PC-3 (cell line): ENCODE data around the gene NADK2. TPM values are rescaled to one million over a fixed set of nuclear protein-coding genes. Genes with fewer than 3 reads are reported as not detected.

Experiments
- ATAC-seq: fragments of 200-7000 bp; cut with Tn5 transposase; 2 replicates; pipeline ENCODE4 v1.9.1; 2020; ENCODE audit warnings: mild to moderate bottlenecking, moderate library complexity
- BruUV-seq: library from RNA; stranded (reverse); fragments of 400-500 nt; replicated peaks from 2 replicates; lab custom pipeline; 2021; lab: Mats Ljungman, UMichigan
- CTCF ChIA-PET: fragments of 300-600 bp; sonication (Branson Sonifier 250); formaldehyde crosslinking; loops from one replicate; lab custom pipeline; 2022; ENCODE audit warnings: antibody characterized with exemption; lab: Charles Lee
- POLR2A ChIA-PET: fragments of 300-600 bp; sonication (Branson Sonifier 250); formaldehyde crosslinking; loops from one replicate; lab custom pipeline; 2022; ENCODE audit warnings: antibody characterized with exemption; ENCODE audit not compliant: unreplicated experiment; lab: Charles Lee
- DNase-seq: peaks from one replicate; pipeline ENCODE4 v3.0.0-alpha.2; 2015
- H2AFZ ChIP-seq: fragments of 300-600 bp; sonication (generic); 2 replicates; pipeline ENCODE4 v1.6.0; 2016; ENCODE audit warnings: antibody characterized with exemption, low read length
- H3F3A ChIP-seq: fragments of 300-600 bp; sonication (generic); one replicate; pipeline ENCODE4 v1.6.0; 2017; ENCODE audit warnings: antibody characterized with exemption, low read length, control low read depth, mild to moderate bottlenecking; ENCODE audit not compliant: unreplicated experiment
- H3K27ac ChIP-seq: fragments of 300-600 bp; sonication (generic); 2 replicates; pipeline ENCODE4 v1.5.1; 2016; ENCODE audit warnings: mild to moderate bottlenecking, low read length
- H3K27me3 ChIP-seq: fragments of 300-600 bp; sonication (generic); 2 replicates; pipeline ENCODE4 v1.6.1; 2016; ENCODE audit warnings: low read length, mixed read lengths
- H3K36me3 ChIP-seq: fragments of 300-600 bp; sonication (generic); 2 replicates; pipeline ENCODE4 v1.6.1; 2016; ENCODE audit warnings: low read depth, mixed run types, low read length, mixed read lengths
- H3K4me1 ChIP-seq: fragments of 300-600 bp; sonication (generic); 2 replicates; pipeline ENCODE4 v1.5.1; 2016; ENCODE audit warnings: low read length; ENCODE audit not compliant: insufficient read depth
- H3K4me2 ChIP-seq: fragments of 300-600 bp; sonication (generic); 2 replicates; pipeline ENCODE4 v1.6.0; 2016; ENCODE audit warnings: low read length
- H3K4me3 ChIP-seq: fragments of 300-600 bp; sonication (generic); 2 replicates; pipeline ENCODE4 v1.5.1; 2016; ENCODE audit warnings: mild to moderate bottlenecking, low read length, mixed read lengths
- H3K79me2 ChIP-seq: fragments of 300-600 bp; sonication (generic); 2 replicates; pipeline ENCODE4 v1.6.1; 2017; ENCODE audit warnings: low read length, mixed read lengths
- H3K9ac ChIP-seq: fragments of 300-600 bp; sonication (generic); 2 replicates; pipeline ENCODE4 v1.6.0; 2016; ENCODE audit warnings: mild to moderate bottlenecking, low read length
- H3K9me2 ChIP-seq: fragments of 300-600 bp; sonication (generic); replicated peaks from 2 replicates; pipeline ENCODE4 v1.6.1; 2016; ENCODE audit warnings: mixed run types, low read length, mixed read lengths
- H3K9me3 ChIP-seq: fragments of 300-600 bp; sonication (generic); 2 replicates; pipeline ENCODE4 v1.6.1; 2016; ENCODE audit warnings: low read length, mixed read lengths
- H4K20me1 ChIP-seq: fragments of 300-600 bp; sonication (generic); 2 replicates; pipeline ENCODE4 v1.6.1; 2016; ENCODE audit warnings: low read length, mixed read lengths
- CTCF ChIP-seq: fragments of 300-600 bp; sonication (generic); conservative IDR thresholded peaks from 2 replicates; pipeline ENCODE4 v1.5.1; 2017; ENCODE audit warnings: antibody characterized with exemption, low read depth, mild to moderate bottlenecking, low read length
- EZH2 ChIP-seq: fragments of 300-600 bp; sonication (generic); IDR thresholded peaks from one replicate; pipeline ENCODE4 v1.6.1; 2017; ENCODE audit warnings: antibody characterized with exemption, mild to moderate bottlenecking, low read length; ENCODE audit not compliant: unreplicated experiment
- EZH2phosphoT487 ChIP-seq: fragments of 300-600 bp; sonication (generic); IDR thresholded peaks from 2 replicates; pipeline ENCODE4 v1.6.1; 2018; ENCODE audit warnings: mild to moderate bottlenecking, antibody characterized with exemption, low read length, borderline replicate concordance
- intact Hi-C: fragments of 100-400 bp; cut with micrococcal nuclease; formaldehyde crosslinking; loops from 2 replicates; pipeline ENCODE4 v1.9.0; 2023
- total RNA-seq: library from RNA; depleted of rRNA; stranded (reverse); fragments of >200 nt; gene quantifications from 2 replicates; pipeline ENCODE4 v1.2.3, GENCODE V29; 2014

The NADK2 gene
- total RNA-seq, 1 experiment from 2014 or later = 17.7 TPM

GRCh38 chr5:36281626-36282025 lies 39.9 kb upstream of the NADK2 start:
- H3F3A ChIP-seq = no peaks in the 10 kb centered on the region
- H3K4me3 ChIP-seq = no peak overlapping the region
- no peaks in the 10 kb centered on the region for H4K20me1 ChIP-seq
- H3K79me2 ChIP-seq = no peaks in the 10 kb centered on the region
- TF ChIP-seq CTCF = no peak
- TF ChIP-seq EZH2phosphoT487 = no peak
- no peak for TF ChIP-seq EZH2
- H3K27me3 ChIP-seq = no peaks in the 10 kb centered on the region; the same call in 1 of the 2 replicates
- no peaks in the 10 kb centered on the region for H3K36me3 ChIP-seq
- no peak overlapping the region for H3K9ac ChIP-seq
- no peaks in the 10 kb centered on the region for H3K4me1 ChIP-seq
- H3K27ac ChIP-seq = no peak overlapping the region
- ATAC-seq (no peak), DNase-seq (no peak)
- H3K4me2 ChIP-seq = no peak overlapping the region
- no peak overlapping the region for H2AFZ ChIP-seq
- H3K9me3 ChIP-seq = no peaks in the 10 kb centered on the region
- POLR2A ChIA-PET = no interaction called here
- H3K9me2 ChIP-seq = no peaks in the 10 kb centered on the region
- CTCF ChIA-PET = no interaction called here
- intact Hi-C loops = no loop called here
- no TSS peak for BruUV-seq

GRCh38 chr5:36279054-36279698 lies 37.5 kb upstream of the NADK2 start:
- ATAC-seq = no peak
- intact Hi-C loops = no loop called here
- no peak overlapping the region for H2AFZ ChIP-seq
- CTCF ChIA-PET = no interaction called here
- H3K4me3 ChIP-seq = no peak overlapping the region
- H3K9ac ChIP-seq = no peak overlapping the region
- no TSS peak for BruUV-seq
- no peaks in the 10 kb centered on the region for H3K27me3 ChIP-seq
- H3K79me2 ChIP-seq = no peaks in the 10 kb centered on the region
- H3F3A ChIP-seq = no peaks in the 10 kb centered on the region
- no peak overlapping the region for H3K4me2 ChIP-seq
- no peaks in the 10 kb centered on the region for H3K4me1 ChIP-seq
- peak; percentile 21 for DNase-seq
- H3K9me2 ChIP-seq = no peaks in the 10 kb centered on the region
- H3K27ac ChIP-seq = no peak overlapping the region
- TF ChIP-seq CTCF (no peak), EZH2phosphoT487 (no peak), EZH2 (no peak)
- H3K9me3 ChIP-seq = no peaks in the 10 kb centered on the region
- H3K36me3 ChIP-seq = no peaks in the 10 kb centered on the region
- POLR2A ChIA-PET = no interaction called here
- no peaks in the 10 kb centered on the region for H4K20me1 ChIP-seq

GRCh38 chr5:36277521-36278176 lies 35.9 kb upstream of the NADK2 start:
- H2AFZ ChIP-seq = no peak overlapping the region
- H3K4me1 ChIP-seq = no peaks in the 10 kb centered on the region
- DNase-seq (no peak), ATAC-seq (no peak)
- no peaks in the 10 kb centered on the region for H4K20me1 ChIP-seq
- intact Hi-C loops = no loop called here
- ChIA-PET POLR2A (no interaction called here), CTCF (interaction anchor here (0.6 to 1.1 kb wide), 2 partner anchors 35 to 125 kb away, joined by 4 to 7 read pairs; no protein-coding TSS in a partner anchor)
- no peaks in the 10 kb centered on the region for H3K36me3 ChIP-seq
- TF ChIP-seq EZH2phosphoT487 (no peak), EZH2 (no peak), CTCF (no peak)
- no peaks in the 10 kb centered on the region for H3K9me3 ChIP-seq
- H3K9ac ChIP-seq = no peak overlapping the region
- H3K9me2 ChIP-seq = no peaks in the 10 kb centered on the region
- no peak overlapping the region for H3K4me2 ChIP-seq
- BruUV-seq = no TSS peak
- H3F3A ChIP-seq = no peaks in the 10 kb centered on the region
- no peaks in the 10 kb centered on the region for H3K27me3 ChIP-seq
- no peak overlapping the region for H3K27ac ChIP-seq
- no peak overlapping the region for H3K4me3 ChIP-seq
- H3K79me2 ChIP-seq = no peaks in the 10 kb centered on the region
